Chondrocyte (in vitro differentiated cells): ENCODE results near the gene SESTD1. TPM values are rescaled to one million over a fixed set of nuclear protein-coding genes. Genes with fewer than 3 reads are reported as not detected.

Experiments
- DNase-seq: peaks from one replicate; pipeline ENCODE4 v3.0.0; 2021; ENCODE audit warnings: mixed read lengths, low spot score
- H3K27ac Mint-ChIP-seq: one replicate; pipeline ENCODE4 v1.8.0; 2021; ENCODE audit warnings: mild to moderate bottlenecking, moderate library complexity, mixed read lengths; ENCODE audit not compliant: unreplicated experiment
- H3K27me3 Mint-ChIP-seq: 2 replicates; pipeline ENCODE4 v1.8.0; 2021; ENCODE audit warnings: low read depth, mixed read lengths
- H3K36me3 Mint-ChIP-seq: 2 replicates; pipeline ENCODE4 v1.8.0; 2021; ENCODE audit warnings: low read depth, mixed read lengths
- H3K4me1 Mint-ChIP-seq: 2 replicates; pipeline ENCODE4 v1.8.0; 2021; ENCODE audit warnings: low read depth, mild to moderate bottlenecking, mixed read lengths
- H3K4me3 Mint-ChIP-seq: one replicate; pipeline ENCODE4 v1.8.0; 2021; ENCODE audit warnings: mild to moderate bottlenecking, moderate library complexity, mixed read lengths; ENCODE audit not compliant: unreplicated experiment
- H3K9me3 Mint-ChIP-seq: 2 replicates; pipeline ENCODE4 v1.8.0; 2021; ENCODE audit warnings: low read depth, mixed read lengths
- CTCF ChIP-seq: fragments of 200-600 bp; sonication (generic); IDR thresholded peaks from 2 replicates; pipeline ENCODE4 v1.5.0; 2021; ENCODE audit warnings: antibody characterized with exemption, mild to moderate bottlenecking, moderate library complexity
- total RNA-seq: library from RNA; stranded (reverse); gene quantifications from 3 replicates; pipeline ENCODE4 v1.2.1, GENCODE V29; 2021

SESTD1 gene
- total RNA-seq, 1 donor from 2014 or later: 101 TPM

DNA sequence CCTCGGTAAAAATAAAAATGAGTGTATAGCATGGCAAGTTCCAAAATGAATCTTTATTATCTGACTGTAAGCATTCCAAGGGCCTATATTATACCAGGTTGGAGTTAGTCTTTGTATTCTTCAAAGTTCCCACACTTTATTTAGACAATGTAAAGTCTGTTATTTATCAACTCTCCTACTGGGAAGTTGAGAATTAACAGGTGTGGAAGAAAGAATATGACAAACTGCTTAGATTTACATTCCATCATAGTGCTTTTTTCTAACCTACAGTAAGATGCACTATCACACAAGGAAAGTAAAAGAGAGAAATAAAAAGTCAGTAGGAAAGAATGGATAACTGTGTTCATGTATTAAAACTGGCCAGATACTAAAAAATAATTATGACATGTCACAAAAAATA is 93.3 kb downstream of the SESTD1 start:
- TF ChIP-seq CTCF: no peak
- Mint-ChIP-seq H3K27me3 (no peaks in the 10 kb centered on the region), H3K36me3 (peaks cover 17% of the 10 kb centered on the region), H3K9me3 (no peaks in the 10 kb centered on the region), H3K4me3 (no peak overlapping the region), H3K27ac (no peak overlapping the region), H3K4me1 (no peaks in the 10 kb centered on the region)
- DNase-seq: no peak

DNA sequence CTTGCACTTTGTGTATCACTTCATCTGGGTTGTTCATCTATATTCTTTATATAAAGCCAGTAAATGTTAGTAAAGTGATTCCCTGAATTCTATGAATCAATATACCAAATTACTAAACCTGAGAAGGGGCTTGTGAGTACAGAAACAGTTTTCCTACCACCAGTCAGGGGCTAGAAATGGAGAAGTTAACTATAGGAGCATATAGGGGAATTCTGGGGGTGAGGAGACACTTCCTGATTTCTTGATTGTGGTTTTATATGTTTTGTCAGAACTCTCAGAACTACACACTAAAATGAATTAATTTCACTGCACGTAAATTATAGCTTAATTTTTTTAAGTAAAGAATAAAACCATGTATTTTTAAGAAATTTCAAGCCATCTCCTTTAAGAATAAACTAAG is 93.7 kb downstream of the SESTD1 start:
- H3K4me3 Mint-ChIP-seq: no peak overlapping the region
- H3K9me3 Mint-ChIP-seq: peaks cover 2% of the 10 kb centered on the region
- H3K27ac Mint-ChIP-seq: no peak overlapping the region
- DNase-seq: no peak
- H3K27me3 Mint-ChIP-seq: no peaks in the 10 kb centered on the region
- no peaks in the 10 kb centered on the region for H3K4me1 Mint-ChIP-seq
- peaks cover 15% of the 10 kb centered on the region for H3K36me3 Mint-ChIP-seq
- TF ChIP-seq CTCF: no peak

GRCh38 chr2:179165356-179166000 is 99.2 kb downstream of the SESTD1 start:
- Mint-ChIP-seq H3K27me3 (no peaks in the 10 kb centered on the region), H3K9me3 (peaks cover 2% of the 10 kb centered on the region), H3K4me3 (no peak overlapping the region), H3K36me3 (peaks cover 12% of the 10 kb centered on the region), H3K27ac (no peak overlapping the region), H3K4me1 (no peaks in the 10 kb centered on the region)
- no peak for TF ChIP-seq CTCF
- no peak for DNase-seq

GRCh38 chr2:179141206-179141605 is 123.4 kb downstream of the SESTD1 start:
- H3K4me1 Mint-ChIP-seq: peaks cover 2% of the 10 kb centered on the region
- no peaks in the 10 kb centered on the region for H3K9me3 Mint-ChIP-seq
- TF ChIP-seq CTCF: no peak
- no peak overlapping the region for H3K4me3 Mint-ChIP-seq
- H3K27me3 Mint-ChIP-seq: no peaks in the 10 kb centered on the region
- DNase-seq: no peak
- H3K27ac Mint-ChIP-seq: no peak overlapping the region
- H3K36me3 Mint-ChIP-seq: peaks cover 5% of the 10 kb centered on the region

GRCh38 chr2:179140571-179140970 is 124.1 kb downstream of the SESTD1 start:
- Mint-ChIP-seq H3K4me3 (no peak overlapping the region), H3K9me3 (no peaks in the 10 kb centered on the region), H3K27ac (no peak overlapping the region), H3K27me3 (no peaks in the 10 kb centered on the region), H3K4me1 (no peaks in the 10 kb centered on the region), H3K36me3 (peaks cover 4% of the 10 kb centered on the region)
- DNase-seq: no peak
- TF ChIP-seq CTCF: no peak
